ENCODE results near the gene TBC1D14.

Gene TBC1D14

GRCh38 chr4:6932918-6933317 lies 23.3 kb downstream of the TBC1D14 start:
- no peak for DNase-seq

DNA sequence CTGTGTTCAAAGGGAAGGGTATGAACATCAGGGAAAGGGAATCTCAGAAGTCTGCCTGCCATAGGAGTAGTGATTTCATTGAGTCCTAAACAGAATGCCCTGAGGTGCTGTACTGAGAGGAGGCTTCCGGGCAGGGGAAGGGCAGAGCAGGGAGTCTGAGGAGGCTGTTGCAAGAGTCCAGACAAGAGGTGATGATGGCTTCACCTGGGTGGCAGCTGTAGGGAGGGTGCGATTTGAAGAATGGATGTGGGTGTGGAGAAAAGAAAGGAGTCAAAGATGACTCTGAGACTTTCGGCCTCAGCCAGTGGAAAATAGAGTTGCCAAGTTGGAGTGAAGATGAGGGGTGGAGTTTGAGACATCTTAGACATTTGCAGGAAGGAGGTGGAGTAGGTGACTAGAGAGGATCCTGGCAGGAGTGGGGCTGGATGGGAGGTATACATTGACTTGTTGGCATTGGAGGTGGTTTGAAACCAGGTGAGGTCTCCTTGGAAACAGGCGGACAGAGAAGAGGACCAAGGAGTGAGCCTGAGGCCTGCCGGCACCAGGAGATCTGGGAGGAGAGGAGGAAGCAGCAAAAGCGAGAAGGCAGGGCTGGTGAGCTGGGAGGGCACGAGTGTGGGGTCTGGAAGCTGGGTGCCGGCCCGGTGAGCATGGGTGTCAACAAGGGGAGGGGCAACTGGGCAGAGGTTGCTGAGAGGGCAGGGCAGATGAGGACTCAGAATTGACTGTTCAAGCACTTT lies 24.2 kb downstream of the TBC1D14 start:
- DNase-seq: no peak

DNA sequence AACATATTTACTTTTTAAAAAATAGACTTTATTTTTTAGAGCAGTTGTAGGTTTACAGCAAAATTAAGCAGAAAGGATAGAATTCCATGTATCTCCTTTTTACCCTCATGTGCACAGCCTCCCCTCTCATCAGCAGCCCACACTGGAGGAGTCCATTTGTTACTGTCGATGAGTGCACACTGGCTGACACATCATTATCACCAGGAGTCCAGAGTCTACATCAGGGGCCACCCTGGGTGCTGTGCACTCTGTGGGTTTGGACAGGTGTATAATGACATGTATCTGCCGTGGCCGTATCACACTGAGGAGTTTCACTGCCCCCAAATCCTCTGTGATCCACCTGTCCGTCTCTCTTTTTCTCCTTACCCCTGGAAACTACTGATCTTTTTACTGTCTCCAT lies 26.3 kb downstream of the TBC1D14 start:
- DNase-seq: no peak

DNA sequence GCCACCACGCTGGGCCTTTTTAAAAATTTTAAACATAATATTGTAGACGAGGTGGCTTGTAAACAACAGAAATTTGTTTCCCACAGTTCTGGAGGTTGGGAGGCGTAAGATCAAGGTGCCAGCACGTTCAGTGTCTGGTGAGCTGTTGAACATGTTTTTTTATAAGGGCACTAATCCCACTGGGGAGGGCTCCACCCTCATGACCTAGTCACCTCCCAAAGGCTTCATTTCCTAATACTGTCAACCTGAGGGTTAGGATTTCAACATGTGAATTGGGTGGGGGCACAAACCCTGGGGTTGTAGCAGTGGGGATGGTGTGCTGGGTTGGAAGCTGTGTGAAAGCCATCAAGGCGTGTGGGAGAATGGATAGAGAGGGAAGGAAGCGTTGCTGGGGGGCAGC lies 27.6 kb downstream of the TBC1D14 start:
- DNase-seq: no peak

DNA sequence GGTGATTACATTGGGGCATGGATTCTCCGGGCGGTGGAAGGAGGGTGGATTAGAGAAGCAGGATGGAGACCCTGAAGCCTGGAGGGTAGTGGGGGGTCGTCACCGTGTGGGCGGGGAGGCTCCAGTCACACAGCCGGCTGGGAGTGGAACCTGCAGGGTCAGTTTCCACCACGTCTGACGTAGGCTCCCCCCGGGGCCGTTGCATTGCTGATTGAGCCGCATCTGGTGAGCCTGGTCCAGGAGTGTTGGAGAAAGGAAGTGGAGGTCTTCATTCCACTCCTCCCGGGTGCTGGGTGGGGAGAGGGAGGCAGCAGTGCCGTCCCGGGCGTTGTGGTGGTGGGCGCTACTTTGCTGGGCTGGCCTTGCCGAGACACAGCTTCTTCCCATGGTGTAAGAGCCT lies 28.1 kb downstream of the TBC1D14 start:
- no peak for DNase-seq

DNA sequence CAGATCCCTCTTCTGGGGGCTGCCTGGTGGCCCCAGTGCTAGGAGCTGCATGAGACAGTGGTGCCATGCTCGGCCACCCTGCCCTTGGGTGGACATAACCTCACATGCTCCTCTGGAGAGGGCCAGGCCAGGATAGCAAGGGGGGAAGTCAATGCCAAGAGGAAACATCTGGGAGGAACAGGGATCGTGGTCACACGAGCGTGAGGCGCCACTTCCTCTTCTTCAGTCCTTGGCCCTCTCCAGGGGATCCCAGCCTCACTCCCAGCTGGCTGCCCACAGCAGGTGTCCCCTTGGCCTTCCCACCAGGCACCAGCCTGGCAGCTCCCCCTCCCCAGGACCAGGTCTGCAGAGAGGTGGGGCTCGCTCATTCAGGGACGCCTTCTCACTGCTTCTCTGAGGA lies 28.6 kb downstream of the TBC1D14 start:
- no peak for DNase-seq

GRCh38 chr4:6938647-6939271 lies 29.1 kb downstream of the TBC1D14 start:
- DNase-seq: no peak

DNA sequence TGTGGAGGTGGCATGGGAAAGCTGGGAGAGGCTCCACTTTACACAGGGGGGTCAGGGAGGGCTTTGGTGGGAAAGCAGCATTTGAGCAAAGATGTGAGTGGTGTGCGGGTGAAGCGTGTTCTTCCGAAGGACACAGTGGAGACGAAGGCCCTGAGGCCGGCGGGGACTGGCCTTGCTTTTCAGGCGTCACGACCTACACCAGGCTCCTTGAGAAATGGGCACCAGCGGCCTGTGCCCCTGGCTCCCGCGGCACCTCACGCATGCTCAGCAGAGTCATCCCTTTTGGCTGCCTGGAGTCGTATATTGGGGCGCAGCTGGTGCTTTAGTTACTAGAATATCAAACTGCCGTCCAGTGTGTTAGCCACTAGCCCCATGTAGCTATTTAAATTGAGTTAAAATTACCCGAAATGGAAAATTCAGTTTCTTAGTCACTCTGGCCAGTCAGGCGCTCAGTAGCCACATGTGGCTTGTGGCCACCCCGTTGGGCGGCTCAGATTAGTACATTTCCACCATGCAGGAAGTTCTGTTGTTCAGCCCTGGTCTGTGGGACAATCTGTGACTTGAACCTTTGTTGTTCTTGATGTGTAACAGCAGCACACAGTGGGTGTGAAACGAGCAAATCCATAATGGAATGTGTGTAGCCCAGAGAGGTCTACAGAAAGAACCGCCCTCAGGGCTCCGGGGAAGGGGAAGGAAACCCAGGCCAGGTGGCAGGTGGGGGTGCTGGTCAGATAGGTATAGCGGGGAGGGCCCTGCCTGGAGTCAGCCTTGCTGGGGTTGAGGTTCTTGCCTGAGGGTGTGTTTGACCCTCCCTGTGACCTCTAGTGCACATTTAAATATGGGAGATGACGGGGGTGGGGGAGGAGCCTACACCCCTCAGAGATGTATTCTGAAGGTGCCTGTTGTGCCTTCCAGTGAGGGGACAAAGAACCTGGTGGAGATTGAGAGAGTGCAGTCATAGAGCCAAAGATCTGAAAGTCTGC lies 30.4 kb downstream of the TBC1D14 start:
- DNase-seq: no peak

GRCh38 chr4:6940744-6941137 lies 31.1 kb downstream of the TBC1D14 start:
- no peak for DNase-seq

DNA sequence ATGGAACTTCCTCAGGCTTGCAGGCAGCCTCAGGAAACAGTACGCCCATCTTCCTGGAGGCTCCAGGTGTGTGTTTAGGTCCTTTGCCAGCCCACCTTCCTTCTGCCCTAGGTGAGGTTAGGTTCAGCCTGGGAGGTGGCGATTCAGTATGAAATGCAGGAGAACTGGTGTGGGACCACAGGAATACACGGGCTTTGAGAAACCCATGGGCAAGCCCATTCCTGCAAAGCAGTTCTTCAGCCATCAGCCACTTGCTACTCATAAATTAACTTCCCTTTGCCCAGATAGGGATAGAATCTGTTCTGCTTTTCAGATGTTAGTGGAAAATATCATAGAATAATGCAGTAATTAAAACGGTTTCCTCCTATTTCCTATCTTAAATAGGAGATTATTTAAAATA lies 32.2 kb downstream of the TBC1D14 start:
- no peak for DNase-seq

DNA sequence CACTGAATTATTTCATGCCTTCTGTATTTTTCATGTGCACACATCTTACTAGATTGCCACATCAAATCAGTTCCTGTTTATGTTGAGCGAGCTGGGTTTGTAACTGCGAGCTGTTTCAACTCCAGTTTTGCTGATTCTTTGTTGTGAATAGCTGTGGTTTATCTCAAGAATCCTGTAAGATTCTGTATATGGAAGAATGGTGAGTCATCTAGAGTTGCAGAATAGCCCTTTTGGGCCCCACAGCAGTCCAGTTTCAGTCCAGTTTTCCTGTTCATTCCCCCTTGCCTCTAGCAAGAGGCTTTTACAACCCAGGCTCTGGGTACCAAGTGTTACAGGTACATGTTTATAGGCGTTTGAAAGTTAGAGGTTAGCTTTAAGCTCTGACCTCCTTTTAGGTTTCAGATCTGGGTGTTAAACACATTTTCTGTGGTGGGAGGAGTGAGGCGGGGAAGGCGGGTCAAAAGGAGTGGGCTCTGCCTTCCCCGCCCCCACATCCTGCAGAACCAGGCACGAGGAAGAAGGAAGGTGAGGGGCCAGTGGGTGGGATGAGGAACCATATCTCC lies 32.7 kb downstream of the TBC1D14 start:
- DNase-seq: peak; percentile 87

- no peak for DNase-seq
Measured at GRCh38 chr4:6943012-6943884, 33.6 kb downstream of the TBC1D14 start.

- DNase-seq: no peak
Measured at GRCh38 chr4:6943885-6944225, 34.2 kb downstream of the TBC1D14 start.

DNA sequence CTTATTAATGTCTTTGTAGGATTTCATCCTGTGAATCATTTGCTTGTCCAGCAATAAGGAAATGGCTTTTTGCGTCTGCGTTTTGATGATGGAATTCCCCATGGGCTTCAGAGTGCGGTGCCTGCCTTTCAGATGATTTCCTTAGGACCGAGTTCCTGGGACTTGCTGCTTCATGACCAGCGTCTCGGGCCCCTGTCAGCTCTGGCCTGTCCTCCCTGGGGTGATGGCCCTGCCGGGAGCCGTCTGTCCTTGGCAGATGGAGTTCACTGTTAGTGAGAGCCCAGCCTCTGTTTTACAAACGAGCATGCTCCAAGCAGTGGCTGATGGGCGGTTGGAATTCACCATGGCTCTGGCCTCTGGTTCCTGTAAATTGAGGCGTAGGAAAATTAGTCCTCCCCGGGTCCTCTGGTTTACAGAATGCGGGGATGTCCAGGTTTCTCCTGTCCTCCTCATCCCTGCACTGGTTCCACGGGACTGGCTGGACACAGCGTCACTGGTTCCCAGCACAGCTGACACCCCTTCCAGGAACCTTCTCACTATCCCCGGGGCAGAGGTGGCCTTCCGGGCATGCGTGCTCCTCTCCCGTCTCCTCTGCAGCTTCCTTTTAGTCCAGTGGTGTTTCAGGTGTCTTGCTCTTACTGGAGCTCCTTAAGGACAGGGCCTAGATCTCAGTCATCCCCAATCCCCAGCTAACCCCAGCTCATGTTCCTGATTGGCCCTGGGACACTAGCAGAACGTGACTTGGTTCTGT lies 34.9 kb downstream of the TBC1D14 start:
- no peak for DNase-seq

GRCh38 chr4:6945052-6945409 lies 35.4 kb downstream of the TBC1D14 start:
- no peak for DNase-seq

- DNase-seq: no peak
Measured at GRCh38 chr4:6946497-6946896, 36.9 kb downstream of the TBC1D14 start.

DNA sequence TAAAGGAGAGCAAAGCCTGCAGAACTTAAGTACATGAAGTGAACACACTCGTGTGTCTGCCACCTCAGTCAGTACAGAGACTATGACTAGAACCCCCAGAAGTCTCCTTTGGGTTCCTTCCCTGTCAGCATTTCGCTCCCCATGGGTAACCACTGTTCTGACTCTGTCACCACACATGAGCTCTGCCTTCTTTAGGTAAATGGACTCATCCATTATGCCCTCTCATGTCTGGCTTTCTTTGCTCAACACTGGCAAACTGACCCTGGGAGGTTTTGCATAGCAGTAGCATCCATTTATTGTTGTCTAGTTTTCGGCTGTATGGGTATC lies 38.5 kb downstream of the TBC1D14 start:
- DNase-seq: no peak

GRCh38 chr4:6951880-6952381 lies 42.3 kb downstream of the TBC1D14 start:
- DNase-seq: no peak

GRCh38 chr4:6953751-6954380 lies 44.2 kb downstream of the TBC1D14 start:
- no peak for DNase-seq

- DNase-seq: no peak
Measured at GRCh38 chr4:6955261-6955911, 45.8 kb downstream of the TBC1D14 start.

- DNase-seq: no peak
Measured at GRCh38 chr4:6956087-6956433, 46.4 kb downstream of the TBC1D14 start.
